Measurements from ENCODE around the gene PLCB1. TPM values are rescaled to one million over a fixed set of nuclear protein-coding genes. Genes with fewer than 3 reads are reported as not detected.
A peak's percentile ranks its signal among the peaks of the same experiment; 100 is the strongest.

Gene PLCB1
- total and polyA plus RNA-seq, 8 donors, result 8.8 to 27.7 (median 19.2) TPM

- no peak overlapping the region for H3K4me3 ChIP-seq
- ATAC-seq, result no peak
- no peaks in the 10 kb centered on the region for H3K36me3 ChIP-seq
- no peak overlapping the region for H3K27ac ChIP-seq
- DNase-seq, result no peak
- H3K4me1 ChIP-seq, result no peaks in the 10 kb centered on the region
- no peak for TF ChIP-seq CTCF (IDR thresholded peaks at IDR 0.05)
- no peaks in the 10 kb centered on the region for H3K27me3 ChIP-seq
- intact Hi-C loops (cut with DNase I), result no loop called here
- no peaks in the 10 kb centered on the region for H3K9me3 ChIP-seq
These were observed 119.1 kb downstream of the PLCB1 start for GRCh38 chr20:8251201-8251575.

DNA sequence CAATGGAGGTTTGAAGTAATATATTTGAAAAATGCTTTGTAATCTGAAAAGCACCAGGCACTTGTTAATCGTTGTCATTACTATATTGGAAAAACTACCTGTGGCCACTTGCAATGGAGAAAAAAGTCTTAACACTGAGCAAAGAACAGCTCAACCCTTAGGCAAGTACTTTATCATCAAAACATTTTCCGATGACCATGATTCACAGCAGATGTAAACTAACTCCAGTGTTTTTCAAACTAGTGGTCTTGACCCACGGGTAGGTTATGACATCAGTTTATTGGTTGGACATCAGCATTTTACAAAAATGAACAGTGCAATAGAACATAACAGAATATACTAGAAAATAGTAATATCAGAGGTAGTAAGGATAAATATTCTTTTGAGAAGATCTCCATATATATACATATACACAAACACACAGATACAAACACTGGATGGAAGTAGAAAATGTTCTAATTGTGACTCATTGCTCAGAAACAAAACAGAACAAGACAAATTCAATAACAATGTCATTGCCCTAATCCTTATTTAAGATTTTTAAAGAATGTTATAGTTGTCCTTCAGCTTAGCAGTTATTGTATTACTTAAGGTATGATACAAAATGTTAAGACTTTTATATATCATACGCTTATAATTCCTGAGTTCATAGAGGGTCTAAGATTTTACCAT lies 123.0 kb downstream of the PLCB1 start:
- no peak for TF ChIP-seq CTCF (IDR thresholded peaks at IDR 0.05)
- no peaks in the 10 kb centered on the region for H3K9me3 ChIP-seq
- H3K27me3 ChIP-seq, result no peaks in the 10 kb centered on the region
- ATAC-seq, result no peak
- no peaks in the 10 kb centered on the region for H3K36me3 ChIP-seq
- H3K27ac ChIP-seq, result no peak overlapping the region
- intact Hi-C loops (cut with DNase I), result no loop called here
- no peak overlapping the region for H3K4me3 ChIP-seq
- no peaks in the 10 kb centered on the region for H3K4me1 ChIP-seq
- no peak for DNase-seq

DNA sequence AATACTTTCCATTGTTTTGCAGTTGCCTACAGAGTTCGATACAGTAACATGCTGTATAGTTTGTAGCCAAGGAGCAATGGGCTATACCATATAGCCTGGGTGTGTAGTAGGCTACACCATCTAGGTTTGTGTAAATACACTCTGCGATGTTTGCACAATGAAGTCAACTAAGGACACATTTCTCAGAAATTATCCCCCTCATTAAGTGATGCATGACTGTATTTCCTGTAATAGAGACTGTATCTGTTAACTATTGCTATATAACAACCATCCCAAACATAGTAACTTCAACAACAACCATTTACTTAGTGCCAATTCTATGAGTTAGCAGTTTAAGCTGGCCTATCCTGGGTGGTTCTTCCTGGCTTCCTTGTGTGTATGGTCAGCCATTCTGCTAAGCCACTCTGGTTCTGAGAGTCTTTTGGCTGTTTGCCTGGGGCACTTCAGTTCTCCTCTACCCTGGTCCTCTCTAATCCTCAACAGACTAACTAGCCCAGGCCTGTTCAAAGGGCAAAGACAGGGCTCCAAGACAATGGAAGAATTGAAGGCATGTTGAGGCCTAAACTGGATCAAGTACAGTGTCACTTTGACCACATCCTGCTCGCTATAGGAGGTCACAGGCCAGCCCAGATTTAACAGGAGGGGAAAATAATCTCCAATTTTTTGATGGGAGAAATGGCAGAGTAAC lies 124.0 kb downstream of the PLCB1 start:
- H3K4me3 ChIP-seq, result no peak overlapping the region
- no peaks in the 10 kb centered on the region for H3K9me3 ChIP-seq
- peak; percentile 89 for ATAC-seq
- peak in 1 of 4 donors; percentile 64 for DNase-seq
- H3K27me3 ChIP-seq, result no peaks in the 10 kb centered on the region
- H3K4me1 ChIP-seq, result no peaks in the 10 kb centered on the region
- no peaks in the 10 kb centered on the region for H3K36me3 ChIP-seq
- H3K27ac ChIP-seq, result no peak overlapping the region
- no peak for TF ChIP-seq CTCF (IDR thresholded peaks at IDR 0.05)
- intact Hi-C loops (cut with DNase I), result no loop called here

DNA sequence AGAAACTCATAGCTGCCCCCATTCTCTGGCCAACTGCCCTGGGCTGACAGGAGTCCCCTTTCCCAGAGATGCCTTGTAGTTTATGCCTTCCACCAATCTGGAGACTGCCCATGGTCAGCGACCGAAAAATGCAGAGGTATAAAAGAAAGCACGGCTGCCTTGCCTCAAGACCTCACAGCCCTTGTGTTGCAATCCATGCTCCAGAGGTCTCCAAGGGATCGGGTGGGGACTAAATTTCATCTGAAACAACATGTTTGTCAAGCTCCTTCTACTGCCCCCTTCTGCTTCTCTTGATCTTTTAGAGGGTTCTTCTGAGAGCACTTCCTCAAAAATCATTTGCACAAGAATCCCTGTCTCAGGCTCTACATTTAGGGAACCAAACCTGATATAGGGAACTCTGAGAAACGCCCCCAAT lies 128.8 kb downstream of the PLCB1 start:
- intact Hi-C loops (cut with DNase I), result no loop called here
- Histone ChIP-seq H3K4me1 (no peaks in the 10 kb centered on the region), H3K27ac (no peak overlapping the region), H3K4me3 (no peak overlapping the region), H3K27me3 (no peaks in the 10 kb centered on the region), H3K9me3 (no peaks in the 10 kb centered on the region), H3K36me3 (no peaks in the 10 kb centered on the region)
- no peak for DNase-seq
- peak; percentile 54 for ATAC-seq
- TF ChIP-seq CTCF (IDR thresholded peaks at IDR 0.05), result no peak

DNA sequence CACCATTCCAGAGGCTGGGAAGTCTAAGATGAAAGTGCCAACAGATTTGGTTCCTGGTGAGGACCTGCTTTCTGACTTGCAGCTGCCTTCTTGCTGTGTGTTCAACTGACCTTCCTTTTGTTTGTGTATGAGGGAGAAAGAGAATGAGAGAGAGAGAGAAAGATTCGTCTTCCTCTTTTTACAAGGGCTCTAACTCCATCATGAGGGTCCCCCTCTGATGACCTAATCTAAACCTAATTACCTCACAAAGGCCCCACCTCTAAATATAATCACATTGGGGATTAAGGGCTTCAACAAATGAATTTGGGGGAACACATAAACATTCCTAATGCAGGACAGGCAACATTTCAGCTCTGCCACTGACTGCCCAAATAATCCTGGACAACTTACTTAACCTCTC lies 130.7 kb downstream of the PLCB1 start:
- no peak for ATAC-seq
- H3K27ac ChIP-seq, result no peak overlapping the region
- H3K36me3 ChIP-seq, result no peaks in the 10 kb centered on the region
- intact Hi-C loops (cut with DNase I), result no loop called here
- no peaks in the 10 kb centered on the region for H3K4me1 ChIP-seq
- TF ChIP-seq CTCF (IDR thresholded peaks at IDR 0.05), result no peak
- DNase-seq, result no peak
- H3K27me3 ChIP-seq, result no peaks in the 10 kb centered on the region
- H3K4me3 ChIP-seq, result no peak overlapping the region
- no peaks in the 10 kb centered on the region for H3K9me3 ChIP-seq
